GM21528 (cell line): ENCODE measurements around the gene BCL2L13.
A peak's percentile ranks its signal among the peaks of the same experiment; 100 is the strongest.
"Not testable (repeated sequence)": the region's sequence is repeated elsewhere in the genome, so short reads cannot be mapped to it uniquely, and the experiment has no call there.

Experiments used
- ATAC-seq: cut with Tn5 transposase; IDR thresholded peaks from one replicate; pipeline ENCODE4 v1.9.1; 2021; ENCODE audit warnings: mild to moderate bottlenecking, moderate library complexity; ENCODE audit not compliant: unreplicated experiment, low FRiP score

The BCL2L13 gene

DNA sequence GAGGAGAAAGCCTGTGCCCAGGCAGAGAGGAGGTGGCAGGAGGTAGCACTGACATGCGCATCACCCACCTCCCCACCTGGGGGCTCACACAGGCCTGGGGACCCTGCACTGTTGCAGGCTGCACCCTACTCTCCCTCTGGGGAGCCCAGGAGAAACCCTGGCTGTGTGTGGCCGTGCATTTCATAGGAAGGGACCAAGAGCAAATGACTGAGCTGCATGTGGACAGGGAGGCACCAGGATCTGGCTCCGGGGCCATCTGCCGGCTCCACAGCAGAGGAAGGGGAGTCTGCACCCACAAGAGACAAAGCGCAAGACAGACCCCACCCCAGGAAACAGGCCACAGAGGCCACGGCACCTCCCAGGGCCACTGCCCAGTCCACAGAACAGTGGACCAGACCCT is 113.0 kb downstream of the BCL2L13 start:
- no peak for ATAC-seq

DNA sequence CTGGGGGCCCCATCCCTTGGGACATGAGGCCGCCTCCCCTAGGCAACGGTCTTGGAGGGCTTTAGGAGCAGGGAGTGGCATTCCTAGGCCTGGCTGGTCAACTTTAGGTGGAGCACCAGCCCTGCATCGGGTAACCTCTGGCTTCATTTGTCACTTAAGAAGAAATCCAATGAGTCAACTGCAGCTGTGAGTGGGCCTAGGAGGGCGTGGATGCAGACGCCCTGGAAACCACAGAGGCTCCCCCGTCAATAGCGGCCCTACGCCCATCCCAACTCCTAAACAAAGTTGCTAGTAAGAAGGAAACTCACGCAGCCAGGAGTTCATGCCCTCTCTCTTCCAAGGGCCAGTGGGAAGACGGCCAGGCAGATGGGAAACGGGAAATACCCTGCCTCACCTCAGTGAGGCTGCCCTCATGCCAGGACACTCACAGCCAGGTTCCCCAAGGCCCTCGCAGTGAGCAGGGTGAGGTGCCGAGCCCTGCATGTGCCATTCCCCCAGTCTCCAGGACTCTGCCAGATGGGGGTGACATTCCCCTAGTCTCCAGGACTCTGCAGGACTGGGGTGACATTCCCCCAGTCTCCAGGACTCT is 114.9 kb downstream of the BCL2L13 start:
- ATAC-seq = no peak

DNA sequence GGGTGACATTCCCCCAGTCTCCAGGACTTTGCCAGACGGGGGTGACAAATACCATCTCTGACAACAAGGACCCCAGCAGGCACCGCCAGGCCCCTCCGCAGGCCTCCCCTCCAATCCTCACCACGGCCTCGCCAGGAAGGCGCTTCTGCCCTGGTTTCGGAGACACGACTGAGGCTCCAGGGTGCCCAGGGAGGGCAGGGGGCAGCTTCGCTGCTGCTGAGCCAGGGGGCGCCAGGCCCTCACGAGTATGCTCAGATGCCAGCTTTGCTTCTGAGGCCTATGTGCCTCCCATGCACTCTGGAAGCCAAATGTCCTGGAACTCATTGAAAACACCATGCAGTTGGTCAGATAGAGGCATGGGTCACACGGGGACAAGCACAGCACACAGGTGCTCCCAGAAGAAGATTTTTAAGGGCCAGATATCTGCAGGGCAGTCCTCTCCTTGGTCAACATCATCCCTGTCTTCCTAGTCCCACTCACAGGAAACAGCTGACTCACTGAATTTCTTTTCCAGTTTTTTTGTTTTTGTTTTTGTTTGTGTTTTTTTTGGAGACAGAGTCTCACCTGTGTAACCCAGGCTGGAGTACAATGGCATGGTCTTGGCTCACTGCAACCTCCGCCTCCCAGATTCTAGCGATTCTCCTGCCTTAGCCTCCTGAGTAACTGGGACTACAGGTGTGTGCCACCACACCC is 115.8 kb downstream of the BCL2L13 start:
- ATAC-seq = no peak

DNA sequence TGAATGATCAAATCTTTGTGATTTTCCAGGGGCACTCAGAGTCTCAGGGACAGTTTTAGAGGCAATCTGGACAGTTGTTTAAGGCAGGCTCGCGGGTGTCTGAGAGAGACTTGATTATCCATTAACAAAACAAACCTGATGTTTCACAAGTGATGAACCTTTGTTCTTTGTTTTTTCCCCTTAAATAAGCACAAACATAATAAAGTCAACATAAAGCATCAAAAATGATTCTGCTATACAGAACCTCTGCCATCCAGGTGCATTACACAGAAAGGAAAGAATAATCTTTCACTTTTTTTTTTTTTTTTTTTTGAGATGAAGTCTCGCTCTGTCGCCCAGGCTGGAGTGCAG is 122.6 kb downstream of the BCL2L13 start:
- ATAC-seq = no peak

DNA sequence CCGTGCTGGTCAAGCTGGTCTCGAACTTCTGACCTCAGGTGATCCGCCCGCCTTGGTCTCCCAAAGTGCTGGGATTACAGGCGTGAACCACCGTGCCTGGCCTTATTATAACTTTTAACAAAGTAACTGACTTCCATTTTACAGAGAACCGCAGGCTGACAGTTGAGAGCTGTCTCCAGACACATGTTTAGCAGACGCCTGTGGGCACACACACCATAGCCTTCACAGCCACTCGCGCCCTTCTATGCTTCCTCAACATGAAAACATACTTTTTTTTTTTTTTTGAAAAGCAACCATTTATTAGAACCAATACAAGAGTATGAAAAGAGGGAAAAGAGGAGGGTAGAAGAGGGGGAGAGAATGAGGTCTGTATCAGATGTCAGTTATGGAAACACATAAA is 124.9 kb downstream of the BCL2L13 start:
- ATAC-seq = not testable (repeated sequence)

DNA sequence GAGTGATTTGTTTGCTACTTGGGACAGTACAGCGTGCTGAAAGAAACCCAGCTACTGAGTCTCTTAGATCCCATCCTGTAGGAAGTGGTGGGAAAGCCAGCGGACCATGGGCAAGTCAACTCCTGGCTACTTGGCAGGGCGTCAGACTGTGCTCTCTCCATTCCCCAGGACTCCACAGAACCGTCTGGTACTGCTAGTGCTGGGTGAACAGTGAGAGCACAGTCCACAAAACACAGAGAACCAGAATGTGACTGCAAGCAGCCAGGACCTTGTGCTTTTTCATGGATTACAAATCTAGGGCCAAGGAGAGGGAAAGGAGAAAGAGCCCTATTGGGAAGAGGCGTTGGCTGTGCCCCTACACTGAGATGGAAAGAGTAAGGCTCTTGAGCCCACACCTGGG is 125.5 kb downstream of the BCL2L13 start:
- ATAC-seq = no peak

DNA sequence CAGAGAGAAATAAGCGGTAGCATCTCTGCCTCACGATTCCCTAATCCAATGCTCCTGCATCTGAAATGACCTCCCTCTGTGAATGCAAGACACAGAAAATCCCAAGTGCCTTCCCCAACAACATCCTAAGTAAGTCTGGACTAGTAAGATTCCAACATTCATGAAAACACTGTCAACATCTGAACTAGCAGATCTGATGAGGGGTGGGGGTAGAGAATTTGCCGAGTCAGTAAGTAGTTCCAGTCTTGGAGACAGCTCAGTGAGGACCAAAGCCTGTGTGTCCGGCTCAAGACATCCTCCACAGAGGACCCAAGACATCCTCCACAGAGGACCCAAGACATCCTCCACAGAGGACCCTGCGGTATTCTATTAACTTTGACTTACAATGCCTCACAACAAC is 126.3 kb downstream of the BCL2L13 start:
- not testable (repeated sequence) for ATAC-seq

DNA sequence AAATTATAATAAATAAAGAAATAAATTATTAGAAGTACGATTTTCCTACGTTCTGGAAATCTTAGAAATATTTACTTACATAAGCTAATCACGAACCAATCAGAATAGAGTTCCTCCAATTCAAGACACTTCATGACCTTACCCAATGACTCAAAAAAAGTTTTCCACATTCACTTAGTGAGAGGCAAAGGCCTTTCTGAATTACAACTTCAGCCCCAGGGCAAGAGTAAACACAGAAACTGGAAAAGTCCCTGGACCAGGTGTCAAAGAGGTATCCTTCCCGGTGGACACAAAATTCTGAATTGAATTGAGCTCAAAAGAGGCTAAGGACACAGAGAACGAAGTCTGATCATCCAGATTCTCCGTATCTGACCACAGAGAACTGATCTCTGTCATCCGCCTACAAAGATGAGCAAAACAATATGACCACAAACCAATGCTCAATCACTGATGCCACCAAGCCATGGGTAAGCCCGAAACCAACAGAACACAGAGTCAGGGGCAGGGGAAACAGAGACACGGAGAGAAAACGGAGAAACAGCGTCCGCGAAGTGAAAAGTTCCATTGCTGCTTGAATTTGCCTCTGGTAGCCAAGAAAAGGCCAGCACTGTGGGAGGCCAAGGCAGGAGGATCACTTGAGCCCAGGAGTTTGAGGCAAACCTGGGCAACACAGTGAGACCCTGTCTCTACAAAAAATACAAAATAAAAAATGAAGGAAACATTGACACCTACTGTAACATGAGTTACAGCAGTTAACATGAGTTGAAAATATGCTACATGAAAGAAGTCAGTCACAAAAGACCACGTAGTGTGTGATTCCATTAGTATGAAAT is 128.9 kb downstream of the BCL2L13 start:
- ATAC-seq = no peak

DNA sequence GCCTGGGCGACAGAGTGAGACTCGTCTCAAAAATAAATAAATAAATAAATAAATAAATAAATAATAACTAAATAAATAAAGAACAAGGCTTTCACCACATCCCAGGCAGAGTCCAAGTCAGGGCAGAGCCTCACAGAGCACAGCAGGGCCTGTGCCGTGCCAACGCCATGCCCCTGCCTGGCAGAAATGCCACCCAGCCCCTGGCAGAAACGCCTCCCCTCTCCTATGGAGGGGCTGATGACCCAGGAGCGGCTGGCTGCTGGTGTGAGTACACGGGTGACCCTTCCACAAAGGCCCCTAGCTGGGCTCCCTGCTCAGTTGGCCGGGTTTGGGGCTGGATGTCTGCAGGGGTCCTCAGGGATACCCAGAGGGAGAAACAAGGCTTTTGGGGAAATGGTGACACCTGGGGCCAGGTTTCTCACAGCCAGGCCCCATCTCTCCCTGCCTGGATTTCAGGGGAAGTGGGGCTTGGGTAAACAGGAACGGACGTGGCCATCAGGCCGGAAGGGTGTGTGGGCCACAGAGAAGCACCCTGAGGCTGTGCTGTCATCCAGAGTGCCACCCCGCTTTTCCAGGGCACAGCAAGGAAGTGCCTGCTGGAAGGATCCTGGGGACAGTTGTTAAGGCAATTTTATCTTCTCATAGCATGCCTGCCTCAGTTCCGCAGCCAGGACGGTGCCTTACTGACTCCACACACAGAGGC is 130.6 kb downstream of the BCL2L13 start:
- ATAC-seq = no peak

DNA sequence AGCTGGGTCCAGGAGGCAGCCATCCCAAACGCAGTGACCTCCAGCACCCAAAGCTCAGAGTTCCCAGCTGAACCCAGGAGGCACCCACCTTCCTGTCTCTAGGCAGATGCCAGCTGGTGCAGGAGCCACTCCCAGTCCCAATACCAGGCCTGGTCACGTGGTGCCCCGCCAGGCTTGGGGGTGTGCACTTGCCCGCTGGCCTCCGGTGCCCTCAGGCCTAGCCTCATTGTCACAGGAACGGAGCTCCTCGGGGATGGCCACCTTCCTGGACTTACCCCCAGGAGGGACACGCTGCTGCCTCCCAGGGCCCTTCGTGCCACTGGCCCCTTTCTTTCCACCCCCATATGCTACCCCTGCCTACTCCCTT is 131.1 kb downstream of the BCL2L13 start:
- no peak for ATAC-seq

DNA sequence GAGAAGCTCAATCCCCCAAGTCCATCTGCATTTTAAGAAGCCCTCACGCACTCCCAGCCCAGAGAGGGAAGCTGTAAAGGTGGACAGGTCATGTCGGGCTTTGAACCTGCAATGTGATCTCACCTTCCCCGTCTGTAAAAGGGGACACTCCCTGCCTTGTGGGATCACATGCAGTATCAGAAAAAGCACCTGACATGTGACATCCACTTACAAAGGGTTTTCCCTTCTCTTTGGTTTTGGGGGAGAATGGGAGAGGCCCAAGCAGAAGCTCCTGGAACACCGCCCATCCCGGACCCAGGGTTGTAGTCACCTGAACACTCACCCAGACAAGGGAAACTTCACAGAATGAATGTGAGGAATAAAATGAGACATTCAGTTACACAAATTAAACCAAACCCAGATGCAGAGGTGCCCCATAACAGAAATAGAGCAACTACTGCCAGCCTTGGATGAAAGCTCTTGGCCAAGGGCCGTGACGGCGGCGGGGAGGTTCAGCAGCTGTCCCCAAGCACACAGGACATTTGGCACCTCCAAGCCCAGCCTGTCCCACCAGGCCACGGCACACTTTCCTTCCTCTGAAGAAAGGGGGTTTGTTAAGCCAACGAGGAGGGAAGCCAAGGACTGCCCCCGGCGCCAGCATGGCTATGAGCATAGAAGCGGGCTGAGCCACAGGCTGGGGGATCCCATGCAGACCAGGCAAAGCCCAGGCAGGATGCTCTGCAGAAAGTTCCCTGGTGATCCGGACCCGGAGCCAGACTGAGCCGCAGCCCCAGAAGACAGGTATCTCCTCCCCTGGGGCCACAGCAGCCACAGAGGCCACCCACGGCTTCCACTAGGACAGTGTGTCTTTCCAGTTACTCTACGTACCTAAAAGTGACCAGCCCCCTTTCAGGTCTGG is 131.9 kb downstream of the BCL2L13 start:
- no peak for ATAC-seq

DNA sequence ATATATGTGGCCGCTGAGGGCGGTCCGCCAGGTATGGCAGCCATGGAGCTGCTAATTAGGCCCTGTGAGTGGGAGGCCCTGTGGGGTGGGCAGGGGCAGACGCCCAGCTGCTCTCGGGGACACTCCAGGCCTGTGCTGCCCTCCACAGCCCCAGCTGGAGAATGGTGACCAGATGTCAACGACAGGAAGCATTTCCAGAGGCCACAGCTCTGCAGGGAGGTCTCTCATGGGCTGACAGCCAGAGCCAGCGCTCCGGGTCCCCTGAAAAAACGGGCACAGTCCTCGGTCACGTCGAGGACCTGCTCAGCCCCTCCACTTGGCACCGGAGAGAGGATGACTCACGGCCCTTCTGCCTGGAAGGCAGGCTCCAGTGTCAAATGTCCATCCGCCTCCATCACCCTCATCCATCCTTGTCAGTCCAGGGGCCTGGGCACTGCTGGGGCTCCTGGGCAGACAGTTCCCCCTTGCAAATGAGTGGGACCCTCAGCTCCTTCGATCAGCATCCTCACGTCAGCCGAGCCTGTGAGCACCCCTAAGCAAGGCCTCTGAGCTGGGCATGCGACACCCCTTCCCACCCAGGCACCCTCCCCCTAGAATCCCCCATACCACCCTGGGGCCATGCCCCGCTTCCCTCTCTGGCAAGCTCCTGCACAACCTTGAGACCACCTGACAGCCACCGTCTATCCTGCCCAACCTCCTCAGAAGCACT is 133.8 kb downstream of the BCL2L13 start:
- ATAC-seq = no peak

DNA sequence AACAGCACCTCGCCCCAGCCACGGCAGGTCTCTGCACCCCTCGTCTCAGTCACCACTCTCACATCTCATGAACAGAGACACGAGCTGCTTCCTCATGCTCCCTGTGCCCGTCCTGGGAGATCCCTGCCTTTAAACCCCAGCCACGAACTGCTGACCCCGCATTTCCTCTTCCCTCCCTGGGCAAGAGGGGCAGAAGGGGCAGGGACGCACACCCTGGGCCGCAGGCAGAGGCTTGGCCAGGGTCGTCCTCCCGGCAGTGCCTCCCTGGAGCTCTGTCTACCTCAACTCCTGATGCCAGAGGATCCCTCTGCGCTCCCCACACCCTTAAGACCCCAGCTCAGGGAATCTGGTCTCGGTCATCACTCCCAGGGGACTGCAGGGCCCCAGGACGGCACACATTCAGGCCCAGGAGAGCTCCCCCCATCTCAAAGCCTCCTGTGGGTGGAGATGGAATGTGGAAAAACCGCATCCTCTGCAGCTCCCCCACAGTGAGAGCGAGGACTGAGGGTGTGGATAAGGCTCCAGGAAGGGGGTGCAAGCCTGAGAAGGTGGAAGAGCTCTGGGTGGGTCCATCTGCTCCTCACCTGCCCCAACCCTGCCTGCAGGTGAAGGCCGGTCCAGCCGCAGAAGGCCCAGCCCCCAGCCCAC is 134.5 kb downstream of the BCL2L13 start:
- ATAC-seq = no peak

DNA sequence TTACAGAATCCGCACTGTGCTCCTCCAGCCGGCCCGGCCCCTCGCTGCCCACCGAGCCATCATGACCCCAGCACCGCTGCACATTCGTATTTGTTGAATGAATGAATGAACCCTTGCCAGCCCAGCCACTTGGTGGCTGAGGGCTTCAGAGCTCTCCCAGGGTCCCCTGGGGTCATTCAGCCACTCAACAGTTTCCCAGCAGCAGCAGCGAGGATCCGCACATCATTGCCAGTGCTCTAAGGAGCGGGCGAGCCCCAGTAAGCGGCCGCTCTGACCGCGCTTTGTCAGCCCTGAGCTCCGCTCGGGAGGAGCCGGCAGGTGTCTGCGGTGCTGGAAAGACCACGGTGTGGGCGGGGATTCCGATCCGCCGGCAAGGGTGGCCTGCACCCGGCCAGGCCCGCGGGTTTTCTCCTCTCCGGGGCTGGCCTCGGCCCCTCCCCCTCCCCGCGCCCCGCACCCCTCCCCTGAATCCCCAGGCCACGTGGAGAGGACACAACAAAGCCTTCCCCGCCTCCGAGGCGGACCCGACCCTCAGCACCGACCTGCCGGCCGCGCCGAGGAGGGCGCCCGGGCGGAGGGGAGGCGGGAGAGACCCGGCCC is 135.1 kb downstream of the BCL2L13 start:
- peak; percentile 40 for ATAC-seq

DNA sequence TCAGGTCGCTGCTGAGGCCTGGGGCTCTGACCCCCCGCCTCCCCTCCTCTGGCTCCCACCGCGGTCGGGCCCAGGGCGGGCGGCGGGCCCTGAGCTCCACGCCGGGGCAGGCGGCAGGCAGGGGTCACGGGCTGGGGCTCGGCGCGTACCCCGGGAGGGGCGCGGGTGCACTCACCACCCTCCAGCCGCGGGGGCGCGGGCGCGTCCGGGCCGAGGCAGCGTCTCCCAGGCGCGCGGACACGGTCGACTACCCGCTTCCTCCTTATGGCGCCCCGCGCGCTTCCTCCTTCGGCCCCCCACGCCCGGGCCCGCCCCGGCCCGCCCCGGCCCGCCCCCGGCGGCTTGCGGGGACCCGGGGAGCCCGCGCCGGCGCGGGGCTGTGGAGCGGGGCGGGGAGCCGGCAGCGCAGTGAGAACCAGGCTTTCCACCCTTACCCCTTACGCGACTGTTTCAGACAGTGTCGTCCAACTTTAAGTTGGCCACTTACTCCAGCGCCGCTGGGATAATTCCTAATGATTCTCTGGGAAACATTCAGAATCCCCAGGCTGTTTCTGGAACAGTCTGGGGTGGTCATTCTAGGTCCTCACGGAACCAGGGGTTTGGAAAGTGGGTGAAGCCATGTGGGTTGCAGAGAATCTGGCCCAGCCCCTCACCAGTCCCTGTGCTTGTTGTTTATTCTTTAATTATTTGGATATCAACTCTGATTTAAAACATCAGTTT is 135.8 kb downstream of the BCL2L13 start, which contains the start of gene BID:
Gene BID, minus strand, starts transcription at position 264 of the 720 bp plus-strand sequence. CDS start 24,353 bp downstream, outside the sequence.
- ATAC-seq = peak; percentile 16

DNA sequence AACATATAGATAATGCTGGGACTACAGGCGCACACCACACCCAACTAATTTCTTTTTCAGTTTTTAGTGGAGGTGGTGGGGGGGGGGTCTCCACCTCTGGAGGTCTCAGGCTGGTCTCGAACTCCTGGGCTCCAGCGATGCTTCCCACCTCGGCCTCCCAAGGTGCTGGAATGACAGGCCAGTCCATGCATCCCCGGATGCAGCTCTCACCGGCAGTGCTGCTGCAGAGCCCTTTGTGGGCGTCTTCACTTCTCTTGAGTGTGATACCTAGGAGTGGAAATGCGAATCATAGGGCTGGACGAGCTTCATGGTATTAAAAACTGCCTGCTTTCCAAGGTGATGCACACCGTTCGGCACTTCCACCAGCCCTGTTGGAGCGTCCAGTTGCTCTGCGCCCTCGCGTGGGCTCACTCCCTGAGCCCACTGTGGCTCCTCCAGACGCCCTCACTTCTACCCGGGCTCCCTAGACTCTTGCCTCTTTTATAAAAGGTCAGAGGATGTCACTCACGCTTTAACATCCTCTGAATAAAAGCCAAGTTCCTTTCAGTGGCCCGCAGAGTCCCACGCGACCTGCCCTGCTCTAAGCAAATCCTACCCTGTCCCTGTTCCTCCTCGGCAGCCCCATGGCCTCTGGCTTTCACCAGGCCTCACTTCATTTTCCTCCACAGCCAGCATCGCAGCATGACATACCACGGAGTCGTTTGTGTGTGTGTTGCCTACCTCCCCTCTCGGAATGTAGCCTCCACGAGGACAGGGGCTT is 136.5 kb downstream of the BCL2L13 start:
- ATAC-seq = no peak

DNA sequence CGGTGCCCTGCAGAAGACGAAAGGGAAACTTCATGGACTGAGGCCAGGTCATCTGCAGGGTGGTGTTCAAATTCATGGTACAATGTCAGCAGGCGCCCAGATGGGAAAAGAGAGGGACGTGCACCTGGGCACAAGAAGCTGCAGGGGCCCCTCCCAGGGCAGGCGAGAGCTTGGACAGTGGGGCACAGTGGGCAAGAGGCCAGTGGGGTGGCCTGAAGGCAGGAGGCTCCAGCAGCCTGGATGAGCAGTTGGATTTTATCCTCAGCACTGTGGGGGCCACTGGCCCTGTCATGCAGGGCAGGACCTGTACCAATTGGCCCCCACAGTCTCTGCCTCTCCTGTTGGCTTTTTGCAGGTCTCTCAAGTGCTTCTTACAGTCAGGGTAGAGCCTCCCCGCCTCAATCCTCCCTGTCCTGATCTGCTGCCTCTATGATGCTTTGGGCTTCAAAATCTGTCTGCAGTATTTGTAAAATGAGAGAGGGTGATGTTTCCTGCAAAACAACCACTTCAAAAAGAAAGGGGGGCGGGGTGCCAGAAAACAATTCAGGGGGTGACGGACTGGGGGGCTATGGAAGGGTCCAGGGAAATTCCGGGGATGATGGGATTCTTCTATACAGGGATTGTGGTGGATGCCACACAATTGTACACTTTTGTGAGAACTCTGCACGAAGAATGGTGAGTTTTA is 137.4 kb downstream of the BCL2L13 start:
- ATAC-seq = no peak
